GM19438 (cell line): Measurements from ENCODE around the gene BANK1.
A peak's percentile ranks its signal among the peaks of the same experiment; 100 is the strongest.

Experiments used
- ATAC-seq: cut with Tn5 transposase; IDR thresholded peaks from one replicate; pipeline ENCODE4 v1.9.1; 2021; ENCODE audit warnings: low read depth; ENCODE audit not compliant: unreplicated experiment

The BANK1 gene

DNA sequence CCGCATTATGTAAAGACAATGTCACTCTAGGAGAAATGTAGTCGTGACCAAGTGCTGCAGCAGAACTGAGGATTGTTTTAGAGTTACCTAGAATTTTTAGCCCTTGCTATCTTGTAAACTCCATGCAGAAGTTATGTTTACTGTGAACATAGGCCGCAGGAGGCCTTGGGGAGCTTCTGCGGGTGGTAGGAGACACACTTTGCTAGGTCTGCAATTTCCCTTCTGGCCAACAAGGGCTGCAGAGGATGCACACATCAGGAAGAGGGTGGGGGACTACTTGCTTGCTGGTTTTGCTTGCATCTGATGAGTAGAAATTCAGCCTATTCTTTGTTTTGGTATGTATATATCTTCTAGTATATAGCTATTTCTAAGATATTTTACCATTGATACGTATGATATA is 23.1 kb downstream of the BANK1 start:
- no peak for ATAC-seq

DNA sequence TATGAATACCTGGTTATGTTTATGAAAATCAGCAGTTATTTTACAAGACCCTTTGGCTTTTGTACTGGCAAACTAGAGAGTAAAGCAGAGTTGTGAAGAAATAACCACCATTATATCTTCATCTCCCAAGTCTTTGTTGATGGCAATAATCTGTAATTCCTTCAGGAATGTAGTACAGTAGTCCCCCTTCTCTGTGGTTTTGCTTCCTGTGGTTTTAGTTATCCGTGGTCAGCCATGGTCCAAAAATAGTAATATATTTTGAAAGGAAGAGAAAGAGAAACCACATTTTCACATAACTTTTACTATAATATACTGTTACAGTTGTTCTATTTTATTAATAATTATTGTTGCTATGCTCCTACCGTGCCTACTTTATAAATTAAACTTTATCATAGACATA is 27.8 kb downstream of the BANK1 start:
- no peak for ATAC-seq

DNA sequence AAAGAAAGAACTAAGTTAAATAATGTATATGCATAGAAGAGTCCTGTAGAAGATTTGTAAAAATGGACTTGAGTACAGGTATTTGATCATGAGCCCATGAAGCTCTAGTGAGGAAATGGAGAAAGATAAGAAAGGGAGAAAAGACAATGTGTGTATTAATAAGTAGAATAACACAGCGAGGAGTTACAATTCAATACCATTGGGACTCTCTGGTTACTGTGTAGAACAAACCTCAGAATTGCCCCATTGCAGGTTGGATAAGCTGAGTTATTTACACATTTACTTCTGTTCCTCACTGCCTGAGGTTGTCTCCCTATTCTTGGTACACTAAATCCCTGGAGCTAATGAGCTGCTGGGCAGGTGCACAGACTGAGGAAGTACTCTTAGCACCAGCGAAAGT is 33.3 kb downstream of the BANK1 start:
- ATAC-seq, result no peak

- no peak for ATAC-seq
These were observed 34.0 kb downstream of the BANK1 start for GRCh38 chr4:101824500-101824899.

- no peak for ATAC-seq
These were observed 35.4 kb downstream of the BANK1 start for GRCh38 chr4:101825953-101826352.

- no peak for ATAC-seq
These were observed 41.3 kb downstream of the BANK1 start for GRCh38 chr4:101831816-101832215.

- ATAC-seq, result no peak
These were observed 43.0 kb downstream of the BANK1 start for GRCh38 chr4:101833480-101833879.

GRCh38 chr4:101835121-101835904 is 44.8 kb downstream of the BANK1 start:
- ATAC-seq, result no peak

- no peak for ATAC-seq
These were observed 52.5 kb downstream of the BANK1 start for GRCh38 chr4:101843054-101843453.

GRCh38 chr4:101846550-101846949 is 56.0 kb downstream of the BANK1 start:
- no peak for ATAC-seq

DNA sequence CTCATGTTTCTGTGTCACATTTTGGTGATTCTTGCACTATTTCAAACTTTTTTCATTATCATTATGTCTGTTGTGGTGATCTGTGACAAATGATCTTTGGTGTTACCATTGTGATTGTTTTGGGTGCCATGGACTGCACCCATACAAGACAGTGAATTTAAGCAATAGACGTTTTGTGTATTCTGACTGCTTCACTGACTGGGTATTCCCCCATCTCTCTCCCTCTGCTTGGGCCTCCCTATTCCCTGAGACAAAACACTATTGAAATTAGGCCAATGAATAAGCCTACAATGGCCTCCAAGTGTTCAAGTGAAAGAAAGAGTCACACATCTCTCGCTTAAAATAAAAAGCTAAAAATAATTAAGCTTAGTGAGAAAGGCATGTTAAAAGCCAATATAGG is 60.2 kb downstream of the BANK1 start:
- ATAC-seq, result no peak

DNA sequence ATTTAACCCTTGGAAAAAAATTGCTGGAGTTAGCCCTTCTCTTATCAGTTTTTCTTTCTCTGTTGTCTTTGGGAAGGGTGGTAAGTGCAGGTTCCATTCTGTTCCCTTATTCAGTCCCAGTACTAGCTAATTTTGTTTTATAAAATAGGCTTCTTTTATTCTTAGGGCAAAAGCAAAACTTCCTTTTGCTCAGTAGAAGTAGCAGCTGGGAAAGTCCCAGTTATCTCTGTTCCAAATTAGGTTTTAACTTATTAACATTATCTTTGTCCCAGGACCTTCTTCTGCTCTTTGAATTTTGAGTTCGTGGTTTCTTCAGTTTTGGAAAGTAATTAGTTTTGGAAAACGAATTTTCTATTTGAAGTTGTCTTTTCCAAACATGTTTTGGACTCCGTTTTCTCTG is 61.1 kb downstream of the BANK1 start:
- ATAC-seq, result no peak

DNA sequence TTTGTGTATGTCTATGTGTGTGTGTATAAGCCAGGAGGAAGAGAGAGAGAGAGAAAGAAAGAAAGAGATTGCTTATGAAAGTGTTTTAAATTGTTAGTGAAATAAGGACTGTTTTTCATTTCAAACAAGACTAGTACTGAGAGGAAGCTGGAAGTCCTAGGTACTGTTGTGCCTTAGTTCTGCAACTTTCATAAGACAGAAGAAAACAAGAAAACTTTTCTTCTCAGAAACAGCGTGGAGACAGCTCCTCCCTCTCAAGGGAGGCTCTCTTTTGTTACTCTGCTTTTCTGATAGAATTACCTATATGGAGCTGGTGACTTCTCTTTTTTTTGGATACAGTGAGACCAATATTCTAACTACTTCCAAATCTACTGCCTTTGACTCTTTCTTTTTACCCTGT is 62.5 kb downstream of the BANK1 start:
- ATAC-seq, result peak; percentile 71

DNA sequence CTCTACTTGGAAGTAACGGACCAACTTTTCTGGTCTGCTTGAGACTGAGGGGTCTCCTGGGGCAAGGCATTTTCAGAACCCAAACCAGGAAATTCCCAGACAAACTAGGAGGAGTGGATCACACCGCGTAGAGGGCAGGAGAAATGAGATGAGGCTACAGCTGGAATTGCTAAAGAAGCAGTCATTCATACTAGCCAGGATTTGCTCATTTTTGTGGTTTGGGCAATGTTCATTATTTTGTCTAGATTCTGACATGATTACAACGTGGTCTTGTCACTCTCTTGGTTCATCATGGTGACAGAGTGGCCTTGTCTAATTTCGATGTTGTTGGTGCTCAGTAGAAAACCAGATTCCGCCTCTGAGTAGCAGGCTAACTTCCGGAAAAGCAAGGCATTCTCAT is 63.2 kb downstream of the BANK1 start:
- ATAC-seq, result no peak

DNA sequence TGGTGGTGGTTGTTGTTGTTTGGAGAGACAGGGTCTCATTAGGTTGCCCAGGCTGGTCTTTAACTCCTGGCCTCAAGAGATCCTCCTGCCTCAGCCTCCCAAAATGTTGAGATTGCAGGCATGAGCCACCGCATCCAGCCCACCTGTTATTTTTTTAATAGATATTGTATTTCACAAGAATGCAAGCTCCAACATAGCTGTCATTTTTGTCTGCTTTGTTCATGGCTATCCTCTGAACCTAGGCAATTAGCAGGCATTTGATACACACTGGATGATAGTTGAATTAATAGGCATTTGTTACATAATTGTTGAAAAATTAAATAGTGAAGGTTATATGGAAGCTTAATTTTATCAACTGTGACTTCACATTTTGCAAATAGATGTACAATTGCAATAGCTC is 64.7 kb downstream of the BANK1 start:
- ATAC-seq, result no peak

DNA sequence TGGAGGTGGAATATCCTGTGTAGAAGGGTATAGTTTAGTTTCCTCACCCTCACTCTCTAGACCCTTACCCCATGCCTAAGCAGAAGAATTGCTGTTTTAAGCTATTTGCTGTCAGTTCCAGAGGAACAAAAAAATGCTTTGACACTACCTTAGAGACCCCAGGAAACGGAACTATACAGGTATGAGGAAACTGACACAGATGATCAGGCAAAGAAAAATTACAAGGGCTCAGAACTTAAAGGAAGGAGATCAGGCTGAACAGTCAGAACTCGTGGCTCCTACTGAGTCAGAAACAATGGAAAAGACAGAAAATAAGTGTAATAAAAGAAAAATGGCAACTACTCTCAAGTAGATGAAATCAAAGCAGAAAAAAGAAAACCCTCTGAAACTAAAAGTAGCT is 65.6 kb downstream of the BANK1 start:
- ATAC-seq, result no peak

DNA sequence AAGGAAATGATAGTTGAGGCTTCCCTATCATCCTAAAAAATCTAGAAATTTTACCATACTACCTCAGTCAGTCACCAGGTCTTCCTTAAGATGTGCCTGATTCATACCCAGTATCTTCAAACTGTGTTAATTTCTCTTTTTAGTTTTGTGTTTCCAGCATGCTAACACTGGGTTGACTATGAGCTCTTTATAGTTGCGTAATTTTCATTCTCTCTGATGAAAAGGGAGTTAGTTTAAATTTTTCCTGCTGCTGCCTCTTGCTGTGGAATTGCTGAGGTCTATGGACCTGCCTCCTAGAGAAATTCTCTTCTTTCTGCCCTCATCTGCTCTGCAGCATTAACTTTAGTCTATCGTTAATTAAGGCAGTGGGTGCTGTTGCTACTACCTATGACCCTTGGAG is 66.6 kb downstream of the BANK1 start:
- no peak for ATAC-seq

GRCh38 chr4:101858641-101859040 is 68.1 kb downstream of the BANK1 start:
- no peak for ATAC-seq

GRCh38 chr4:101862595-101862994 is 72.1 kb downstream of the BANK1 start:
- no peak for ATAC-seq

GRCh38 chr4:101864660-101865059 is 74.1 kb downstream of the BANK1 start:
- ATAC-seq, result no peak

GRCh38 chr4:101865501-101866062 is 75.1 kb downstream of the BANK1 start:
- no peak for ATAC-seq

GRCh38 chr4:101870874-101871273 is 80.3 kb downstream of the BANK1 start:
- ATAC-seq, result no peak
